IPS-18c (cell line): ENCODE measurements around the gene RGR.

Experiments used
- H3K4me3 ChIP-seq: 2 replicates; pipeline ENCODE4 v1.7.0; 2013; ENCODE audit warnings: low read depth, mild to moderate bottlenecking, low read length, moderate library complexity; ENCODE audit not compliant: insufficient read depth
- H3K9me3 ChIP-seq: one replicate; pipeline ENCODE4 v1.6.1; 2013; ENCODE audit warnings: mild to moderate bottlenecking, low read length, moderate library complexity; ENCODE audit not compliant: control insufficient read depth, insufficient read depth

RGR gene

GRCh38 chr10:84244651-84245270, at the start of gene RGR:
TSS of gene RGR (plus strand) at chr10:84245053. CDS start at chr10:84245091, 38 bp downstream.
- H3K9me3 ChIP-seq: no peaks in the 10 kb centered on the region
- H3K4me3 ChIP-seq: no peak within 1 kb of the TSS

GRCh38 chr10:84196083-84196482, 48.8 kb upstream of the RGR start:
- Histone ChIP-seq H3K4me3 (no peak overlapping the region), H3K9me3 (peaks cover 2% of the 10 kb centered on the region)

- Histone ChIP-seq H3K9me3 (peaks cover 2% of the 10 kb centered on the region), H3K4me3 (no peak overlapping the region)
Measured at GRCh38 chr10:84196941-84197340, 47.9 kb upstream of the RGR start.

GRCh38 chr10:84197643-84198042, 47.2 kb upstream of the RGR start:
- H3K9me3 ChIP-seq: peaks cover 2% of the 10 kb centered on the region
- no peak overlapping the region for H3K4me3 ChIP-seq

- H3K9me3 ChIP-seq: peaks cover 2% of the 10 kb centered on the region
- no peak overlapping the region for H3K4me3 ChIP-seq
Measured at GRCh38 chr10:84198206-84198915, 46.5 kb upstream of the RGR start.

- H3K4me3 ChIP-seq: no peak overlapping the region
- H3K9me3 ChIP-seq: no peaks in the 10 kb centered on the region
Measured at GRCh38 chr10:84200537-84201243, 44.2 kb upstream of the RGR start.

GRCh38 chr10:84201244-84201606, 43.6 kb upstream of the RGR start:
- Histone ChIP-seq H3K9me3 (no peaks in the 10 kb centered on the region), H3K4me3 (no peak overlapping the region)

GRCh38 chr10:84201682-84202081, 43.2 kb upstream of the RGR start:
- Histone ChIP-seq H3K9me3 (no peaks in the 10 kb centered on the region), H3K4me3 (no peak overlapping the region)

GRCh38 chr10:84202349-84202748, 42.5 kb upstream of the RGR start:
- H3K9me3 ChIP-seq: no peaks in the 10 kb centered on the region

GRCh38 chr10:84204122-84204521, 40.7 kb upstream of the RGR start:
- H3K9me3 ChIP-seq: no peaks in the 10 kb centered on the region

More at GRCh38 chr10:84202349-84202748, 42.5 kb upstream of the RGR start:
- no peak overlapping the region for H3K4me3 ChIP-seq

GRCh38 chr10:84204610-84205009, 40.2 kb upstream of the RGR start:
- no peak overlapping the region for H3K4me3 ChIP-seq
- no peaks in the 10 kb centered on the region for H3K9me3 ChIP-seq

More at GRCh38 chr10:84204122-84204521, 40.7 kb upstream of the RGR start:
- no peak overlapping the region for H3K4me3 ChIP-seq

- no peak overlapping the region for H3K4me3 ChIP-seq
Measured at GRCh38 chr10:84205049-84205852, 39.6 kb upstream of the RGR start.

GRCh38 chr10:84205853-84206525, 38.9 kb upstream of the RGR start:
- Histone ChIP-seq H3K9me3 (no peaks in the 10 kb centered on the region), H3K4me3 (no peak overlapping the region)

More at GRCh38 chr10:84205049-84205852, 39.6 kb upstream of the RGR start:
- no peaks in the 10 kb centered on the region for H3K9me3 ChIP-seq

GRCh38 chr10:84208023-84208422, 36.8 kb upstream of the RGR start:
- no peaks in the 10 kb centered on the region for H3K9me3 ChIP-seq
- H3K4me3 ChIP-seq: no peak overlapping the region

- H3K9me3 ChIP-seq: no peaks in the 10 kb centered on the region
- H3K4me3 ChIP-seq: no peak overlapping the region
Measured at GRCh38 chr10:84211566-84211965, 33.3 kb upstream of the RGR start.

GRCh38 chr10:84212014-84212413, 32.8 kb upstream of the RGR start:
- no peaks in the 10 kb centered on the region for H3K9me3 ChIP-seq
- H3K4me3 ChIP-seq: no peak overlapping the region

- H3K9me3 ChIP-seq: no peaks in the 10 kb centered on the region
- no peak overlapping the region for H3K4me3 ChIP-seq
Measured at GRCh38 chr10:84213076-84213475, 31.8 kb upstream of the RGR start.
